ENCODE data around the gene GNAI1.

- no peak for TF ChIP-seq CTCF (CRISPR knock-in tag; IDR thresholded peaks at IDR 0.05)
- no peak for TF ChIP-seq KDM4B (CRISPR knock-in tag; IDR thresholded peaks at IDR 0.05)
- TF ChIP-seq HNRNPH1 (optimal IDR thresholded peaks at IDR 0.05; ENCODE audit: low read depth, low read length): no peak
- no peak for TF ChIP-seq BRCA1 (CRISPR knock-in tag; IDR thresholded peaks at IDR 0.05)
- no peak for TF ChIP-seq CEBPZ (IDR thresholded peaks at IDR 0.05; ENCODE audit: low read length)
These were observed 138.7 kb downstream of the GNAI1 start for GRCh38 chr7:80273327-80273726.
